Colonic mucosa (tissue), 4 donors: ENCODE results near the gene NXPE3. TPM values are rescaled to one million over a fixed set of nuclear protein-coding genes. Genes with fewer than 3 reads are reported as not detected.

Experiments
- DNase-seq: peaks from one replicate; pipeline ENCODE4 v3.0.0-alpha.2; 2020
- H3K27ac ChIP-seq: fragments of 200-600 bp; one replicate; pipeline ENCODE4 v1.8.0; 2021
- H3K27me3 ChIP-seq: fragments of 200-600 bp; one replicate; pipeline ENCODE4 v1.8.0; 2021
- H3K36me3 ChIP-seq: fragments of 200-600 bp; one replicate; pipeline ENCODE4 v1.8.0; 2021
- H3K4me1 ChIP-seq: fragments of 200-600 bp; one replicate; pipeline ENCODE4 v1.8.0; 2021; ENCODE audit warnings: mild to moderate bottlenecking
- H3K4me3 ChIP-seq: fragments of 200-600 bp; one replicate; pipeline ENCODE4 v1.8.0; 2021
- H3K9ac ChIP-seq, 2 donors: one replicate each; pipeline ENCODE4 v1.7.0; 2013; ENCODE audit warnings: control low read depth in 2 of 2, low read depth in 2 of 2, low read length in 2 of 2
- H3K9me3 ChIP-seq: fragments of 200-600 bp; one replicate; pipeline ENCODE4 v1.8.0; 2021
- CTCF ChIP-seq: fragments of 200-600 bp; IDR thresholded peaks from one replicate; pipeline ENCODE4 v1.8.0; 2022; ENCODE audit warnings: antibody characterized with exemption, mild to moderate bottlenecking
- intact Hi-C: fragments of 100-400 bp; cut with DNase I; formaldehyde crosslinking; loops from one replicate; pipeline ENCODE4 v1.14.1; 2022
- total RNA-seq, 2 donors: library from RNA; stranded (reverse); fragmentation: NEBNext Ultra II Directional in 1 of 2; extraction: Animal tissue kit (Norgen Biotek cat#: 25700) in 1 of 2; gene quantifications; one replicate each; pipeline ENCODE4 v1.2.1, GENCODE V29; 2021
- donor health status: healthy.
- donor health status: DM: no; HTN: no; CAD: no.
- donor health status: DM: no; HTN: no; CAD: no.

Gene NXPE3
- total RNA-seq, 2 donors from 2014 or later = 2.1 to 3.5 TPM

GRCh38 chr3:101778385-101779046 lies 495 bp upstream of the NXPE3 start:
- peak overlapping the region; percentile 28 to 74 for H3K9ac ChIP-seq

GRCh38 chr3:101779822-101780381 lies 891 bp downstream of the NXPE3 start:
- peak overlapping the region; percentile 62 to 74 for H3K9ac ChIP-seq
- no peak for DNase-seq
- H3K4me1 ChIP-seq = no peaks in the 10 kb centered on the region
- no peak for TF ChIP-seq CTCF
- H3K27me3 ChIP-seq = no peaks in the 10 kb centered on the region
- peak overlapping the region; percentile 74 for H3K4me3 ChIP-seq
- peak overlapping the region; percentile 68 for H3K27ac ChIP-seq
- intact Hi-C loops = no loop called here
- no peaks in the 10 kb centered on the region for H3K9me3 ChIP-seq
- H3K36me3 ChIP-seq = no peaks in the 10 kb centered on the region

More at GRCh38 chr3:101778385-101779046, 495 bp upstream of the NXPE3 start:
- intact Hi-C loops = no loop called here
- Histone ChIP-seq H3K9me3 (no peaks in the 10 kb centered on the region), H3K4me3 (peak overlapping the region; percentile 74), H3K27me3 (no peaks in the 10 kb centered on the region), H3K36me3 (no peaks in the 10 kb centered on the region), H3K4me1 (no peaks in the 10 kb centered on the region), H3K27ac (peak overlapping the region; percentile 68)
- DNase-seq = no peak
- no peak for TF ChIP-seq CTCF

GRCh38 chr3:101780661-101781060 lies 1.6 kb downstream of the NXPE3 start:
- DNase-seq = no peak
- no peaks in the 10 kb centered on the region for H3K9me3 ChIP-seq
- H3K4me1 ChIP-seq = no peaks in the 10 kb centered on the region
- H3K36me3 ChIP-seq = no peaks in the 10 kb centered on the region
- no peaks in the 10 kb centered on the region for H3K27me3 ChIP-seq
- no peak overlapping the region for H3K27ac ChIP-seq
- H3K4me3 ChIP-seq = no peak overlapping the region
- TF ChIP-seq CTCF = no peak
- no peak overlapping the region for H3K9ac ChIP-seq
- intact Hi-C loops = no loop called here

GRCh38 chr3:101781166-101781565 lies 2.2 kb downstream of the NXPE3 start:
- H3K4me1 ChIP-seq = no peaks in the 10 kb centered on the region
- no peak for DNase-seq
- no peaks in the 10 kb centered on the region for H3K9me3 ChIP-seq
- no peak overlapping the region for H3K27ac ChIP-seq
- H3K4me3 ChIP-seq = no peak overlapping the region
- no peak for TF ChIP-seq CTCF
- H3K36me3 ChIP-seq = no peaks in the 10 kb centered on the region
- H3K9ac ChIP-seq = no peak overlapping the region
- H3K27me3 ChIP-seq = no peaks in the 10 kb centered on the region
- intact Hi-C loops = no loop called here

- Histone ChIP-seq H3K27me3 (no peaks in the 10 kb centered on the region), H3K4me3 (no peak overlapping the region), H3K9ac (no peak overlapping the region), H3K27ac (peak overlapping the region; percentile 9), H3K36me3 (no peaks in the 10 kb centered on the region), H3K4me1 (no peaks in the 10 kb centered on the region), H3K9me3 (no peaks in the 10 kb centered on the region)
- no peak for DNase-seq
- no peak for TF ChIP-seq CTCF
- intact Hi-C loops = no loop called here
Observed at GRCh38 chr3:101784855-101785613, 6.0 kb downstream of the NXPE3 start.
